K562 treated with DMSO at 1 percent for 4 hours (cell line): ENCODE measurements around the gene RIBC1. TPM values are rescaled to one million over a fixed set of nuclear protein-coding genes. Genes with fewer than 3 reads are reported as not detected.

Source experiments
- total RNA-seq: library from RNA; unstranded; fragments of 300-600 nt; gene quantifications from 2 replicates; pipeline ENCODE4 v1.2.3, GENCODE V29; 2022; ENCODE audit not compliant: insufficient read depth

Gene RIBC1
- total RNA-seq, result not detected in 2 replicates

GRCh38 chrX:53422861-53423306 is at the start of gene RIBC1:
Gene RIBC1 (plus strand): TSS chrX:53422873. CDS start chrX:53426277, 3,404 bp downstream.

GRCh38 chrX:53422086-53422860 is 400 bp upstream of the RIBC1 start, which contains the start of gene SMC1A:
Gene SMC1A (minus strand): TSS chrX:53422654. CDS start chrX:53422600, 54 bp downstream.

GRCh38 chrX:53433651-53434639 is 11.3 kb downstream of the RIBC1 start, which contains the start of gene HSD17B10:
Gene HSD17B10 (minus strand): TSS chrX:53434370. CDS start chrX:53434345, 25 bp downstream.

Other genes starting within 250 kb of the RIBC1 start
- 57.0 and 68.5 TPM in 2 replicates for gene KDM5C, start 197.7 kb upstream of the RIBC1 start, total RNA-seq
- 22.8 and 28.7 TPM in 2 replicates for gene IQSEC2, start 141.3 kb upstream of the RIBC1 start, total RNA-seq
- 48.9 and 63.1 TPM in 2 replicates for gene SMC1A, start 219 bp upstream of the RIBC1 start, total RNA-seq
- gene HSD17B10, start 11.5 kb downstream of the RIBC1 start, total RNA-seq, result 85.6 and 90.9 TPM in 2 replicates